CD1c-positive myeloid dendritic cell (primary cell): ENCODE data around the gene LBHD2.
"Not testable (repeated sequence)": the region's sequence is repeated elsewhere in the genome, so short reads cannot be mapped to it uniquely, and the experiment has no call there.

Experiments used
- DNase-seq: peaks from one replicate; pipeline ENCODE4 v3.0.0-alpha.2; 2016; ENCODE audit errors: extremely low spot score

The LBHD2 gene

GRCh38 chr14:103119527-103119926, 35.5 kb downstream of the LBHD2 start:
- not testable (repeated sequence) for DNase-seq

GRCh38 chr14:103121121-103121845, 37.3 kb downstream of the LBHD2 start:
- DNase-seq = peak; percentile 86

GRCh38 chr14:103121846-103122584, 38.0 kb downstream of the LBHD2 start:
- DNase-seq = peak; percentile 83

GRCh38 chr14:103122585-103122946, 38.6 kb downstream of the LBHD2 start:
- no peak for DNase-seq

GRCh38 chr14:103122947-103123633, 39.1 kb downstream of the LBHD2 start, which contains the start of gene TNFAIP2:
TNFAIP2 (plus strand) TSS chr14:103123461; CDS start chr14:103126458, 2,997 bp downstream.
- peak; percentile 86 for DNase-seq

- peak; percentile 52 for DNase-seq
These were observed 39.9 kb downstream of the LBHD2 start for GRCh38 chr14:103123634-103124500.

GRCh38 chr14:103124501-103125001, 40.5 kb downstream of the LBHD2 start:
- DNase-seq = no peak

GRCh38 chr14:103125098-103126070, 41.4 kb downstream of the LBHD2 start:
- no peak for DNase-seq

GRCh38 chr14:103126088-103126872, 42.3 kb downstream of the LBHD2 start:
- DNase-seq = no peak

DNA sequence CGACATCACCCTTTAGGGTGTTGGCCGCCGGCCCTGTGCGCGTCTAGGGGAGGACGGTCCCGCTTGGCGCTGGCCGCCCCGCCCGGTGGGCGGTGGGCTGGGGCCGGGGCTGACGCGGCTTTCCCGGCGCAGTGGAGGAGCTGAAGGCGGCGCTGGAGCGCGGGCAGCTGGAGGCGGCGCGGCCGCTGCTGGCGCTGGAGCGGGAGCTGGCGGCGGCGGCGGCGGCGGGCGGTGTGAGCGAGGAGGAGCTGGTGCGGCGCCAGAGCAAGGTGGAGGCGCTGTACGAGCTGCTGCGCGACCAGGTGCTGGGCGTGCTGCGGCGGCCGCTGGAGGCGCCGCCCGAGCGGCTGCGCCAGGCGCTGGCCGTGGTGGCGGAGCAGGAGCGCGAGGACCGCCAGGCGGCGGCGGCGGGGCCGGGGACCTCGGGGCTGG, 42.9 kb downstream of the LBHD2 start:
- no peak for DNase-seq

GRCh38 chr14:103127356-103127755, 43.3 kb downstream of the LBHD2 start:
- DNase-seq = no peak

GRCh38 chr14:103127861-103128598, 44.0 kb downstream of the LBHD2 start:
- DNase-seq = no peak

DNA sequence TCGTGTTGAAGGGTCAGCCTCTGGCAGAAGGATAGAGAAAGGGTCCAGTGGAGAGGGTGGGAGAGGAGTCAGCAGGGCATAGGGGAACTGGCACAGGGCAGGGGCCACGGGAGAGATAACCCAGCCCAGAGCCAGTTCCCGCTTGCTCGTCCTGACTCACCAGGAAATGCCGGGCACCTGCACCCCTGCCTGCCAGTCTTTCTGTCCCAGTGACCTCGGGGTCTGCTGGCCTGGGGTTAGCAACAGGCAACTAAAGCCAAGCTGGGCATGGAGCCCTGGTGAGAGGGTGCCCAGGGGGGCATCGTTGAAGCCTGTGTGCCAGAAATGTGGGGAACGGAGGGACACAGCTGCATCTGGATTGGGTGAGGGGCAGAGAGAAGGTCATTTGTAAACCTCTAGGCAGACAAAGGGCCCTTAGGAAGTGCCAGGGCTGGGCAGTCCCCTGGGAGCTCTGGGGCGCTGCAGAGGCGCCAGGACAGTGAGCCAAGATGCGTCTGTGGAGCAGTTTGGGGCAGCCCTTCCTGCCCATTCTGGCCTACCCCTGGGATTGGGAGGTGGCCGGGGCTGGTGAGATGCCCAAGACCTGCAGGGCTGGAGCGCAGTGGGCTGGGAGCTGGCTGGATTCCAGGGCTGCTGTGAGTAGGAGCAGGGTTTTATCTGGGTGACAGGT, 44.8 kb downstream of the LBHD2 start:
- no peak for DNase-seq

DNA sequence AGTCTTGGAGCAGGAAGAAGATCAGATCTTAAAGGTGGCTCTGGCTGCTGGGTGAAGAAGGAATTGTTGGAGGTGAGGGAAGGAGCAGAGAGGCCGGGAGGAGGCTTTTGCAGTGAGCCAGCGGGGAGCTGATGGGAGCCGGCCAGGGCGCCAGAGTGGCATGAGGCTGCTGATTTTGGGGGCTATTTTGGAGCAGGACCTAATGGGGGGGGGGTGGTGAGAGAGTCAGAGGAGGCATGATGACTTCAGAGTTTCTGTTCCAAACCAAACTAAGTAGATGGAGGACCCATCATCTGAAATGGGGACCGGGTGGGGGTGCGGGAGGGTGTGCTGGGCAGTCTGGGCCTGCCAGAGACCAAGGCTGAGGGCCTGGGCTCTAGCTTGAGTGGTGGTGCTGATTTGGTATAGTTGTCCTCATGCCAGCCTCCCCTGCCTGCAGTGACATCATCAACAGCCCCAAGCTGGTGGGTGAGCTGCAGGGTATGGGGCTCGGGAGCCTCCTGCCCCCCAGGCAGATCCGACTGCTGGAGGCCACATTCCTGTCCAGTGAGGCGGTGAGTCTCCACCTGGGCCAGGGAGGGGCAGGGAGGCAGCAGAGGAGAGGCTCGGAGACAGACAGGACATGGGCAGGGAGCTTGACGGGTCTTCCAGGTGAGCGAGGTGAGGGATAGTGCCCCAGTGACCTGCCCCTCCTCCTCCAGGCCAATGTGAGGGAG, 45.4 kb downstream of the LBHD2 start:
- no peak for DNase-seq

DNA sequence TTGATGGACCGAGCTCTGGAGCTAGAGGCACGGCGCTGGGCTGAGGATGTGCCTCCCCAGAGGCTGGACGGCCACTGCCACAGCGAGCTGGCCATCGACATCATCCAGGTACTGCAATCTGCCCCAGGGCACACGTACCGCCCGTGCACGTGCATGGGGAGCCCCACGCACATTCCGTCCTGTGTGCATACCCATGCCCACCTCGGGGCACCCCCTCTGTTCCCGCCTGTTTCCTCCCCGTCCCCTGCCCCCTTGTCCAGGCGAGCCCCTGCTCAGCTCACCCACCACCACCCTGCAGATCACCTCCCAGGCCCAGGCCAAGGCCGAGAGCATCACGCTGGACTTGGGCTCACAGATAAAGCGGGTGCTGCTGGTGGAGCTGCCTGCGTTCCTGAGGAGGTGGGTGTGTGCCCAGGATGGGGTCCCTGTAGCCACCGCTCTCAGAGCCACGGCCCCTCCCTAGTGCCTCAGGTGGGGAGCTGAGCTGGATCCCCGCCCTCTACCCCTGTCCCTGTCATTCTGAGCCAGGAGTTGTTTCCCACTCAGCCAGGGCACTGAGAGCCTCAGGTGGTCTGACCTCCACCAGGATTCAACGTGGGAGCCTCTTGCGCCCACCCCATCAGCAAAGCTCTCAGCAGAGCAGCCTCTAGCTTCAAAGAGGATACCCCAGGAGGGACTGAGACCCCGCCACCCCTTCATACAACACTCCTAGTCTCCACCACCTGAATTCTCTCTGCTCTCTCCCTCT, 46.2 kb downstream of the LBHD2 start:
- DNase-seq = no peak

- DNase-seq = no peak
These were observed 47.0 kb downstream of the LBHD2 start for GRCh38 chr14:103130965-103131364.

GRCh38 chr14:103131580-103131979, 47.6 kb downstream of the LBHD2 start:
- DNase-seq = no peak
